ENCODE measurements around the gene TTLL11.

TTLL11 gene

DNA sequence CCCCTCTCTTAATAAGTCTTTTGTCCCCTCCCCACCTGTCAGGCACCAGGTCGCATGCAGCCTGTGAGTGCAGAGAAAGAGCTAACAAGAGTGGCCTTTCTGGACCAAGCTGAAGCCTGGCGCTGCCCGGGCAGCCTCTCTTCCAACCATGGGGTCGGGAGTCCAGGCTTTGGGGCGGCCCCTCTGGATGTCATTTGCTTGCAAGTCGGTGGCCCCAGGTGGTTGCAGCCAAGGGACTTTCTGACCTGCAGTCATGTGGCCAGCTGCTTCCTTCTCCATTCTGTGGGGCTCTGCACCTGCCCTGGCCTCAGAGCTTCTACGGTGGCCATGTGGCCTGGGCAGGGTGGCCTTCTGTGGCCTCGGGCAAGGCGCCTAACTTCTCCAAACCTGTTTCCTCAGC is 282.0 kb downstream of the TTLL11 start:
- DNase-seq (ENCODE audit: low read depth) = no peak
- TF ChIP-seq, protein P1, sequence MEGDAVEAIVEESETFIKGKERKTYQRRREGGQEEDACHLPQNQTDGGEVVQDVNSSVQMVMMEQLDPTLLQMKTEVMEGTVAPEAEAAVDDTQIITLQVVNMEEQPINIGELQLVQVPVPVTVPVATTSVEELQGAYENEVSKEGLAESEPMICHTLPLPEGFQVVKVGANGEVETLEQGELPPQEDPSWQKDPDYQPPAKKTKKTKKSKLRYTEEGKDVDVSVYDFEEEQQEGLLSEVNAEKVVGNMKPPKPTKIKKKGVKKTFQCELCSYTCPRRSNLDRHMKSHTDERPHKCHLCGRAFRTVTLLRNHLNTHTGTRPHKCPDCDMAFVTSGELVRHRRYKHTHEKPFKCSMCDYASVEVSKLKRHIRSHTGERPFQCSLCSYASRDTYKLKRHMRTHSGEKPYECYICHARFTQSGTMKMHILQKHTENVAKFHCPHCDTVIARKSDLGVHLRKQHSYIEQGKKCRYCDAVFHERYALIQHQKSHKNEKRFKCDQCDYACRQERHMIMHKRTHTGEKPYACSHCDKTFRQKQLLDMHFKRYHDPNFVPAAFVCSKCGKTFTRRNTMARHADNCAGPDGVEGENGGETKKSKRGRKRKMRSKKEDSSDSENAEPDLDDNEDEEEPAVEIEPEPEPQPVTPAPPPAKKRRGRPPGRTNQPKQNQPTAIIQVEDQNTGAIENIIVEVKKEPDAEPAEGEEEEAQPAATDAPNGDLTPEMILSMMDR (conservative IDR thresholded peaks at IDR 0.05; ENCODE audit: low read depth, low read length) = no peak
- no peak overlapping the region for H3K4me3 ChIP-seq (ENCODE audit: low read length)

DNA sequence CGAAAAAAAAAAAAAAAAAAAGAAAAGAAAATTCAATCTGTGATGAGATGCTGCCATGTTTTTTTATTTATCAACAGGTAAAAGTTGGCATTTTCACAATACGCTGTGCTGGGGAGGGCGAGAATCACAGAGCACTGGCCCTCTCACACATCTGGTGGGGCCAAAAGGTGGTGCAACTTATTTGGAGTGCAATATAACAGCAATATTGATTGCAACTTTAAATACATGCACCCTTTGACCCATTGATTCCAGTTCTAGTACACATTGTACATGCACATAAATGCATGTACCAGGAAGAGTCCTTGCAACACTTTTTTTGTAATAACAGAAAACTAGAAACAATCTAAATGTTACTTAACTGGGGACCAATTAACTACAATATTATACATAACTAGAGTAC is 282.6 kb downstream of the TTLL11 start:
- H3K4me3 ChIP-seq (ENCODE audit: low read length) = no peak overlapping the region
- no peak for DNase-seq (ENCODE audit: low read depth)
- TF ChIP-seq, protein P1 (conservative IDR thresholded peaks at IDR 0.05; ENCODE audit: low read depth, low read length) = no peak

DNA sequence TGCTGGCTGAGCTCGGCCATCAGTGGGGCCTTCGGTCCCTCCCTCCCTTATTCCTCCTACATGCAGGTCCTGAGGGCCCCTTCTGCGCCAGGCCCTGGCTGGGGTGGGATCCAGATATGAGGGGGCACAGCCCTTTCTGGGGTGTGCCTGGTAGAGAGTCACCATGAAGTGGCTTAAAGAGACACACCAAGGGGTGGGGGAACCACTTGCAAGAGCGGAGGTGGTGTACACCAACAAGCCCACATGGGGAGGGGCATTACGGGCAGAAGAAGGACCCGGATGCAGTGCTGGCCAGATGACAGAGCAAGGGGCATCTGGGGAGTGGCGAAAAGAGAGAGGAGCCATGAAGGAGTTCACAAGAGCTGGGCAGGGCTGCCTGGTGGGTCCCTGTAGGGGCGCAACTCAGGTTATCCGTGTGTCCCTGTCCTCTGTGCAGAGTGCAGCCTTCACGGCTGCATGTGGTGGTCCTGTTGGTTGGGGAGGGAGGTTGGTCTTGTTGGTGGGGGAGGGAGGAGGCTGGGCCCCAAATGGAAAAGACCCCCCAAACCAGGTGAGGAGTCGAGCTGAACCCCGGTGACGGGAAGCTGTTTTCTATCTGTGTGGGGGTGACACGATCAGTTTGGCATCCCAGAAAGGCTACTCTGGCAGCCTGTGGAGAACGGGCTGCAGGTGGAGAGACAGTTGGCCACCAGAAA is 283.6 kb downstream of the TTLL11 start:
- no peak overlapping the region for H3K4me3 ChIP-seq (ENCODE audit: low read length)
- TF ChIP-seq, protein P1 (conservative IDR thresholded peaks at IDR 0.05; ENCODE audit: low read depth, low read length) = no peak
- DNase-seq (ENCODE audit: low read depth) = no peak

DNA sequence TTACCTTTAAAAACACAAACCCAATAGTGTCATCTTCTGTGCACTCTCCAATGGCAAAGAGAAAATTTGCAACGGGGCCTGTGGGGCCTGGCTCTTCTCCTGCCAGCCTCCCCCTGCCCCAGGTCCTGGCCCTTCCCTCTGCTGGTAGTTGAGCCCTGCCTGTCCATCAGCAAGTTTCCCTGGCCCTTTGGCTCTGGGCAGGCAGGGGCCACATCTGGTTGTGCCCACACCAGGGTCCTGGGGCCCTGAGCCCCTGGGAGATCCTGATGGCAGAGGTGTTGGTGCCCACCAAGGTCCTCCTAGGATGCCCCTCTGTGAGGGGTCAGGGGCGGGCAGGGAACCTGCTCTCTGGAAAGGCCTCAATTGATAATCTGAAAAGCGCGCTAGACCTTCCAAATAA is 284.3 kb downstream of the TTLL11 start:
- no peak for DNase-seq (ENCODE audit: low read depth)
- TF ChIP-seq, protein P1 (conservative IDR thresholded peaks at IDR 0.05; ENCODE audit: low read depth, low read length) = no peak
- no peak overlapping the region for H3K4me3 ChIP-seq (ENCODE audit: low read length)

DNA sequence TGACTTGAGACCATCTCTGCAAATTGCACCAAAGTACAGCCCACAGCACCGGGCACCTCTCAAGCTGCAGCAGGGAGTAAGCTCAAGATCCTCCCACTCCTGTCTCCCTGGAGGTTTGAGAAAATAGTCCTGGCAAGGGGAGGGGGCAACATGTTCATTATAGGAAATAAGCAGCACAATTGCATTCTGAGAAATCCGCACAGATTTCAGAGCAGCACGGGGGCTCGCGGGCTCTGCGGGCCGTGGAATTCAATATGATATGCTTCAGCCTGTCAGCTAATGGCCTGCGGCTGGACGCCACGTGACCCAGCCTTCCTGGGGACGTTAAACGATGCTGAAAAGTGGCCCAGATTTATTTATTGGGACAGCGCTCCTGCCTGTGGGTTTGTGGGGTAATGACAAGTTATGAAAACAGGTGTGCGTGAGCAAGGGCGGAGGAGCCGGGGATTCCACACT is 285.3 kb downstream of the TTLL11 start:
- no peak overlapping the region for H3K4me3 ChIP-seq (ENCODE audit: low read length)
- no peak for DNase-seq (ENCODE audit: low read depth)
- TF ChIP-seq, protein P1 (conservative IDR thresholded peaks at IDR 0.05; ENCODE audit: low read depth, low read length) = no peak

DNA sequence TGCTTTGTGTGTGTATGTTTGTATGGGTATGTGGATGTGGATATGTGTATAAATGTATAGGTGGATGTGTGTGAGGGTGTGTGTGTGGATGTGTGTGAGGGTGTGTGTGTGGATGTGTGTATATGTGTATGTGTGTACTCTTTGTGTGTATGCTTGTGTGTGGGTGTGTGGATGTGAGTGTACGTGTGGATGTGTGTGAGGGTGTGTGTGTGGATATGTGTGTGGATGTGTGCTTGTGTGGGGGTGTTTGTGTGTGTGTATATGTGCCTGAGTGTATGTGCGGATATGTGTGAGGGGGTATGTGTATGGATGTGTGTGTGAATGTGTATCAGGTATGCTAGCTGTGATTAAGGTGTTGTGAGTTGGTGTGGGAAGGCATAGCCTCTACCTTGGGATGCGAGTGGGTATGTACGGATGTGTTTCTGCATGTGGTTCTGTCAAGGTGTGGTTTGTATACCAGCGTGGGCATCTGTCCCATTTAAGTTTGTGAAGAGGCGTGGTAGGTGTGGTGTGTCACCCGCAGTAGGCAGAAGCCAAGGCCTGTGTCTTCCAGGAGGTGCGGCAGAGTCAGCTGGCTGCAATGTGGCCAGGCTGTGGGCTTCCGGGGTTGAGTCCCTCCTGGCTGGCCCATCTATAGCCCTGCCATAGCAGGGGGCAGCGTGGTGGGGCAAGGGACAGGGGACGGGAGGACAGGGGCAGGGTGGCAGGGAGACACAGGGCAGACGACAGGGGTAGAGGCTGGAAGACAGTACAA is 285.9 kb downstream of the TTLL11 start:
- TF ChIP-seq, protein P1 (conservative IDR thresholded peaks at IDR 0.05; ENCODE audit: low read depth, low read length) = no peak
- no peak for DNase-seq (ENCODE audit: low read depth)
- no peak overlapping the region for H3K4me3 ChIP-seq (ENCODE audit: low read length)

DNA sequence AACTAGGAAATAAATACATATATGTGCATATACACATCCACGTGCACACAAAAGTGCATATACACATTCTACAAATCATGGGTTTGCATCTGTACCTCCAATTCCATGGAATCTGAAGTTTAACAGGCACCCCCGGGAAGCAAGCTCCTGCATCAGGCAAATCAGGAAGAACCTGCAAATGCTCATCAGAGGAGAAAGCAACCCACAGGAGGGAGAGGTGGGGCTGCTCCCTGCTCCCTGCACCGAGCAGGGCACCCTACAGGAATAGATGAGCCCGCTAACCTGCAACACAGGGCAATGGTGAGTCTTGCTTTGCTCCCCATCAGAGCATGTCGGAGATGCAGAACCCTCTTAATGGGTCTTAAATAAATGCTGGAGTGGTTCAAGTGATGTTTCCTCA is 290.4 kb downstream of the TTLL11 start:
- TF ChIP-seq, protein P1 (conservative IDR thresholded peaks at IDR 0.05; ENCODE audit: low read depth, low read length) = no peak
- no peak overlapping the region for H3K4me3 ChIP-seq (ENCODE audit: low read length)
- DNase-seq (ENCODE audit: low read depth) = no peak

Data from retinal pigment epithelial cell (primary cell).